ENCODE results near the gene ATP6V0A4. TPM values are rescaled to one million over a fixed set of nuclear protein-coding genes. Genes with fewer than 3 reads are reported as not detected.

ATP6V0A4 gene
- polyA plus RNA-seq, 1 of the 3 experiments (the other 2 are of a cell fraction) = not detected

- peaks cover 17 to 50% of the 10 kb centered on the region in 2 experiments for H3K36me3 ChIP-seq (replicated peaks in 1 of 2; ENCODE audit: control insufficient read depth in 1 of 2, insufficient read depth in 2 of 2, low read length in 1 of 2)
- no peaks in the 10 kb centered on the region for H3F3A ChIP-seq (replicated peaks; ENCODE audit: insufficient read depth)
- no peak overlapping the region for H3K27ac ChIP-seq (ENCODE audit: low read depth in 2 of 2, low read length in 1 of 2)
- no peaks in the 10 kb centered on the region for H3K27me3 ChIP-seq (ENCODE audit: insufficient read depth)
- CTCF ChIA-PET = no interaction called here
- no peak overlapping the region for H3K4me3 ChIP-seq (ENCODE audit: low read depth in 2 of 2, low read length in 1 of 2)
- no peak for DNase-seq
- no peak overlapping the region for H2AFZ ChIP-seq (ENCODE audit: low read depth)
- H4K20me1 ChIP-seq (ENCODE audit: insufficient read depth) = no peaks in the 10 kb centered on the region
- no peaks in the 10 kb centered on the region for H3K9me3 ChIP-seq
- no peak overlapping the region for H3K9ac ChIP-seq
- no peaks in the 10 kb centered on the region; a peak in 1 of 4 replicates for H3K4me1 ChIP-seq (ENCODE audit: control insufficient read depth in 1 of 2, insufficient read depth in 2 of 2, low read depth in 1 of 2, low read length in 1 of 2)
- no peak for TF ChIP-seq EZH2phosphoT487 (IDR thresholded peaks at IDR 0.05; ENCODE audit: borderline replicate concordance, low read depth)
- no peak for TF ChIP-seq FOSL2 (IDR thresholded peaks at IDR 0.05; ENCODE audit: borderline replicate concordance, low read depth)
- no peak for TF ChIP-seq TAF1 (IDR thresholded peaks at IDR 0.05; ENCODE audit: borderline replicate concordance, low read depth, low read length)
- TF ChIP-seq SIN3A (IDR thresholded peaks at IDR 0.05; ENCODE audit: borderline replicate concordance, low read depth, low read length) = no peak
- no peak for TF ChIP-seq NRF1 (IDR thresholded peaks at IDR 0.05; ENCODE audit: low read depth, low read length)
- no peak for TF ChIP-seq POLR2AphosphoS5 (IDR thresholded peaks at IDR 0.05; ENCODE audit: low read depth, low read length)
- no peak for TF ChIP-seq RFX5 (IDR thresholded peaks at IDR 0.05; ENCODE audit: low read length)
- TF ChIP-seq, protein P1, sequence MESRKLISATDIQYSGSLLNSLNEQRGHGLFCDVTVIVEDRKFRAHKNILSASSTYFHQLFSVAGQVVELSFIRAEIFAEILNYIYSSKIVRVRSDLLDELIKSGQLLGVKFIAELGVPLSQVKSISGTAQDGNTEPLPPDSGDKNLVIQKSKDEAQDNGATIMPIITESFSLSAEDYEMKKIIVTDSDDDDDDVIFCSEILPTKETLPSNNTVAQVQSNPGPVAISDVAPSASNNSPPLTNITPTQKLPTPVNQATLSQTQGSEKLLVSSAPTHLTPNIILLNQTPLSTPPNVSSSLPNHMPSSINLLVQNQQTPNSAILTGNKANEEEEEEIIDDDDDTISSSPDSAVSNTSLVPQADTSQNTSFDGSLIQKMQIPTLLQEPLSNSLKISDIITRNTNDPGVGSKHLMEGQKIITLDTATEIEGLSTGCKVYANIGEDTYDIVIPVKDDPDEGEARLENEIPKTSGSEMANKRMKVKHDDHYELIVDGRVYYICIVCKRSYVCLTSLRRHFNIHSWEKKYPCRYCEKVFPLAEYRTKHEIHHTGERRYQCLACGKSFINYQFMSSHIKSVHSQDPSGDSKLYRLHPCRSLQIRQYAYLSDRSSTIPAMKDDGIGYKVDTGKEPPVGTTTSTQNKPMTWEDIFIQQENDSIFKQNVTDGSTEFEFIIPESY (IDR thresholded peaks at IDR 0.05; ENCODE audit: borderline replicate concordance, low read depth) = no peak
- no peak for TF ChIP-seq JUND (IDR thresholded peaks at IDR 0.05)
- no peak for TF ChIP-seq FOXJ3 (CRISPR knock-in tag; IDR thresholded peaks at IDR 0.05)
- TF ChIP-seq USF1 (IDR thresholded peaks at IDR 0.05; ENCODE audit: borderline replicate concordance, low read depth) = no peak
- no peak for TF ChIP-seq RAD21 (IDR thresholded peaks at IDR 0.05; ENCODE audit: low read length)
- no peak for TF ChIP-seq YY1 (IDR thresholded peaks at IDR 0.05; ENCODE audit: low read depth)
- TF ChIP-seq TEAD4 (IDR thresholded peaks at IDR 0.05; ENCODE audit: borderline replicate concordance, insufficient read depth) = no peak
- POLR2A ChIA-PET = no interaction called here
- H3K4me2 ChIP-seq = no peak overlapping the region
- 94% methylated on average over 11 of the region's 11 CpGs for WGBS (ENCODE audit: low lambda C conversion rate)
- H3K9me2 ChIP-seq = no peaks in the 10 kb centered on the region
- no peaks in the 10 kb centered on the region for H3K79me2 ChIP-seq (ENCODE audit: insufficient read depth)
Measured at GRCh38 chr7:138835087-138835486, 37.1 kb upstream of the ATP6V0A4 start.

GRCh38 chr7:138834583-138834982 is 36.6 kb upstream of the ATP6V0A4 start:
- Histone ChIP-seq H3K36me3 (replicated peaks in 1 of 2; ENCODE audit: control insufficient read depth in 1 of 2, insufficient read depth in 2 of 2, low read length in 1 of 2) (peaks cover 17 to 48% of the 10 kb centered on the region in 2 experiments), H3K79me2 (ENCODE audit: insufficient read depth) (no peaks in the 10 kb centered on the region), H2AFZ (ENCODE audit: low read depth) (no peak overlapping the region), H4K20me1 (ENCODE audit: insufficient read depth) (no peaks in the 10 kb centered on the region), H3K9me2 (no peaks in the 10 kb centered on the region), H3K27ac (ENCODE audit: low read depth in 2 of 2, low read length in 1 of 2) (no peak overlapping the region), H3K4me2 (no peak overlapping the region), H3K9me3 (no peaks in the 10 kb centered on the region), H3K4me1 (ENCODE audit: control insufficient read depth in 1 of 2, insufficient read depth in 2 of 2, low read depth in 1 of 2, low read length in 1 of 2) (no peaks in the 10 kb centered on the region; a peak in 1 of 4 replicates), H3K4me3 (ENCODE audit: low read depth in 2 of 2, low read length in 1 of 2) (no peak overlapping the region), H3K27me3 (ENCODE audit: insufficient read depth) (no peaks in the 10 kb centered on the region), H3F3A (replicated peaks; ENCODE audit: insufficient read depth) (no peaks in the 10 kb centered on the region), H3K9ac (no peak overlapping the region)
- no peak for TF ChIP-seq FOSL2 (IDR thresholded peaks at IDR 0.05; ENCODE audit: borderline replicate concordance, low read depth)
- TF ChIP-seq, protein P2, sequence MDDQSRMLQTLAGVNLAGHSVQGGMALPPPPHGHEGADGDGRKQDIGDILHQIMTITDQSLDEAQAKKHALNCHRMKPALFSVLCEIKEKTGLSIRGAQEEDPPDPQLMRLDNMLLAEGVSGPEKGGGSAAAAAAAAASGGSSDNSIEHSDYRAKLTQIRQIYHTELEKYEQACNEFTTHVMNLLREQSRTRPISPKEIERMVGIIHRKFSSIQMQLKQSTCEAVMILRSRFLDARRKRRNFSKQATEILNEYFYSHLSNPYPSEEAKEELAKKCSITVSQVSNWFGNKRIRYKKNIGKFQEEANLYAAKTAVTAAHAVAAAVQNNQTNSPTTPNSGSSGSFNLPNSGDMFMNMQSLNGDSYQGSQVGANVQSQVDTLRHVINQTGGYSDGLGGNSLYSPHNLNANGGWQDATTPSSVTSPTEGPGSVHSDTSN (IDR thresholded peaks at IDR 0.05) = no peak
- TF ChIP-seq TAF1 (IDR thresholded peaks at IDR 0.05; ENCODE audit: borderline replicate concordance, low read depth, low read length) = no peak
- TF ChIP-seq CTCF (IDR thresholded peaks at IDR 0.05) = no peak
- no peak for TF ChIP-seq MEF2A (IDR thresholded peaks at IDR 0.05; ENCODE audit: borderline replicate concordance, low read depth)
- TF ChIP-seq TCF12 (IDR thresholded peaks at IDR 0.05) = no peak
- no peak for TF ChIP-seq SIN3A (IDR thresholded peaks at IDR 0.05; ENCODE audit: borderline replicate concordance, low read depth, low read length)
- no peak for TF ChIP-seq NFIC (IDR thresholded peaks at IDR 0.05; ENCODE audit: borderline replicate concordance)
- TF ChIP-seq EZH2phosphoT487 (IDR thresholded peaks at IDR 0.05; ENCODE audit: borderline replicate concordance, low read depth) = no peak
- TF ChIP-seq RAD21 (IDR thresholded peaks at IDR 0.05; ENCODE audit: low read length) = no peak
- TF ChIP-seq POLR2AphosphoS5 (IDR thresholded peaks at IDR 0.05; ENCODE audit: low read depth, low read length) = no peak
- TF ChIP-seq ELF1 (IDR thresholded peaks at IDR 0.05) = no peak
- TF ChIP-seq, protein P1 (IDR thresholded peaks at IDR 0.05; ENCODE audit: borderline replicate concordance, low read depth) = no peak
- 93% methylated on average over 9 of the region's 9 CpGs for WGBS (ENCODE audit: low lambda C conversion rate)
- no peak for DNase-seq
- ChIA-PET CTCF (interaction anchor here (1.6 kb wide), 1 partner anchor 8 kb away, joined by 5 read pairs; no protein-coding TSS in a partner anchor), POLR2A (no interaction called here)
